HG03439 (cell line): ENCODE data around the gene MYOF.
"Not testable (repeated sequence)": the region's sequence is repeated elsewhere in the genome, so short reads cannot be mapped to it uniquely, and the experiment has no call there.

ENCODE experiments used
- ATAC-seq: cut with Tn5 transposase; IDR thresholded peaks from one replicate; pipeline ENCODE4 v1.9.1; 2021; ENCODE audit warnings: mild to moderate bottlenecking, moderate library complexity; ENCODE audit not compliant: unreplicated experiment

Gene MYOF

DNA sequence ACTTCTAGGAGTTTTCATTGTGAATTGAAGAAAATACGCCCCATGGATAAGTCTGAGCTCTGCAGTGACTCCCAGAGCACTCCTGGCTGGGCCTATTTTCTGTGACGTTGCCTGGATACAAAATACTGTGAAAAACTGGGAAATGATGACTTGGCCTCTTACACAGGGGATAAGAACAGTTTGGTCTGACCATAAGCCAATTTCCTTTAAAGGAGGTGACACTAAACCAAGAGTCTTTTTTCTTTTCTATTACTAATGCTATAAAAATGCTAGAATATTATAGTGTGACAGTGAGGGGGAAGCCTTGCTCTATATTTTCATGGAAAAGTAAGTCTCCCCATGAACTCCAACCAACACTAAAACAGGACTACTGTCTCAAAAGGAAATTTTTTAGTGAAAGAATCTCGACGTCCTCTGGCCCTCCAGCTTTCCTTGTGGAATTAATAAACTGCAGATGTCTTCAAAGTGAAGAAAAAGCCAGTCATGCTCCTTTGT lies 45.5 kb downstream of the MYOF start:
- no peak for ATAC-seq

- ATAC-seq, result no peak
These were observed 46.3 kb downstream of the MYOF start for GRCh38 chr10:93435621-93436397.

GRCh38 chr10:93434991-93435491 lies 47.1 kb downstream of the MYOF start:
- ATAC-seq, result no peak

DNA sequence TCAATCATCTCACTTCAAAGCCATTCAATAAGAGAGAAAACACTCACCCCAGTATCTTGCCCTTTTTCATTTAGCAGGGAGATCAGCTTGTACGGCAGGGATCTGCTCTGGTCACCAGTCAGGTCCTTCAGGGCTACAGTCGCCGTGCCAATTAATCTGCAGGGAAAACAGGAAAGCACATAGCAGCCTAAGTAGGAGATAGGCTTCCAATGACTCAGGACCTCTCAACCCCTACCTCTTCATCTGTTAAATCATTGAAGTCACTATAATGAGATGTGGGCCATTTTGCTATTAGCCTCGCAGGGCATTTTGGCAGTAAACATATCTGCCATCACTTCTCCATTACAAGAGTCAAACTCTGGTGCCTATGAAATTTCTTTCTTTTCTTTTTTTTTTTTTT lies 50.8 kb downstream of the MYOF start:
- ATAC-seq, result no peak

DNA sequence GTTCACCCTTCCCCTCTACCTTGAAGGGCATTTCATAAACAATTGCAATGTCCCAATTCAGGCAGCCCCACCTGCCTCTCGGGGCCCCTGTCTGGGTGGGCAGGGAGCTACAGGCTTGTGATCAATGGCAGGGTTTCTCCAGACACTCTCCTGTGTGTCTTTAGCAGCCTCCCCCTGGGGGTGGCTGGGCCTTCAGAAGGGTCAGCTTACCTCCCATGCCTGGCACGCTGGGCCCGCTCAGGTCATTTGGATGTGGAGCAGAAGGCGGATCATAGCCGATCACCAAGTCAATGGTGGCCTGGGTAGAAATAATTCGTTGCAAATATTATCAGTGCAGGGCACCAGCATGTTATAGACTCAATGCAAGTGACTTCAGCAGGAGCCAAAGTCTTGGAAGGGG lies 56.3 kb downstream of the MYOF start:
- ATAC-seq, result no peak

DNA sequence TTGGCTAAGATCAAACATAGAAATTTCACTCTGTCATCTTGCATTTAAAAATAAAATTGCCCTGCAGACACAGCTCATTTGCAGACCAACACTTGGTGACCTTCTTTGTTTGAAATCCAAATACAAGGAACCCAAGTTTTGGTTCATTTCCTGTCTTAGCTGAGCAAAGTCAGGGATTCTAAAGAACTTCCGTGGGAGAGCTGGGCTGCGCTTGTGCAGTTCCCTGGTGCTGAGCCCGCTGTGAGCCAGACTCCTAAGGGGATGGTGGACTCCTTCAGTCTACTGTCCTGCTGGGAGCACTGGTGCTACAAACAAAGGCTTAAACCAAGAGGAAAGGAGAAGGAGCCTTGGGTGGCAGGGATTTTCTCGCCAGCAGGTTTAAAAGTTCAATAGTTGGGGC lies 60.0 kb downstream of the MYOF start:
- ATAC-seq, result no peak

DNA sequence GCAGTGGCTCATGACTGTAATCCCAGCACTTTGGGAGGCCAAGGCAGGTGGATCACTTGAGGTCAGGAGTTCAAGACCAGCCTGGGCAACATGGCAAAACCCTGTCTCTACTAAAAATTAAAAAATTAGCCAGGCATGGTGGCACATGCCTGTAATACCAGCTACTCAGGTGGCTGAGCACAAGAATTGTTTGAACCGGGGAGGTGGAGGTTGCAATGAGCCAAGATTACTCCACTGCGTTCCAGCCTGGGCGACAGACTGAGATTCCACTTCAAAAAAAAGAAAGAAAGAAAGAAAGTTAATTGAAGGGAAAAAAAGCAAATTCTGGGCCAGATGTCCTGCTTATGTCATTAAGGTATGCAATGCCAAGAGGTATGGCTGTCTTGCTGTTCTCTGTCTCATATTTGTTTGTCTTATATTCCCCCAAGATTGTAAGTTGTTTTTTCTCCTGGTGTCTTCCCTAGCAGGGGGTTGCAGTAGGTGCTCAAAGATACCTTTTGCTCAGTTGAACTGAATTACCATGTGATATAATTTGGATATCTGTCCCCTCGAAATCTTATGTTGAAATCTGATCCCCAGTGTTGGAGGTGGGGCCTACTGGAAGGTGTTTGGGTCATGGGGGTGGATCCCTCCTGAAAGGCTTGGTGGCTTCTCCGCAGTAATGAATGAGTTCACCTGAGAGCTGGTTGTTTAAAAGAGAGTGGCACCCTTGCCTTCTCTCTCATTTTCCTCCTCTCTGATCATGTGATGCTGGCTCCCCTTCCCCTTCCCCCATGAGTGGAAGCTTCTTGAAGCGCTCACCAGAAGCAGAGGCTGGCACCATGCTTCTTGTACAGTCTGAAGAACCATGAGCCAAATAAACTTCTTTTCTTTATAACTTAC lies 60.9 kb downstream of the MYOF start:
- no peak for ATAC-seq

GRCh38 chr10:93420091-93420490 lies 62.0 kb downstream of the MYOF start:
- no peak for ATAC-seq

- ATAC-seq, result not testable (repeated sequence)
These were observed 63.1 kb downstream of the MYOF start for GRCh38 chr10:93419016-93419415.

DNA sequence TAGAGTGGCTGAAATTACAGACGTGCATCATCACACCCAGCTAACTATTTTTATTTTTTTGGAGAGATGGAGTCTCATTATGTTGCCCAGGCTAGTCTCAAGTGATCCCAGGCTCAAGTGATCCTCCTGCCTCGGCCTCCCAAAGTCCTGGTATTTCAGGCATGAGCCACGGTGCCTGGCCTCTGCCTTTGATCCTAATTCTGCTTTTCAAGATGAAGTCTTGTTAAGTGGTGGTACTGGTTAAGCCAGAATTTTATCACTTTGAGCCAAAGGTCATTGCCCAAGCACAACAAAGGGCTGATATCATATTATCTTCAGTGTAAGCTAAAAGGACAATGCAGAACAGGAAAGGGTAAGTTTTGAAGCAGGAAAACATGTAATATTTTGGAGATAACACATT lies 64.2 kb downstream of the MYOF start:
- no peak for ATAC-seq

- no peak for ATAC-seq
These were observed 64.9 kb downstream of the MYOF start for GRCh38 chr10:93417266-93417665.

- ATAC-seq, result no peak
These were observed 65.3 kb downstream of the MYOF start for GRCh38 chr10:93416824-93417223.

DNA sequence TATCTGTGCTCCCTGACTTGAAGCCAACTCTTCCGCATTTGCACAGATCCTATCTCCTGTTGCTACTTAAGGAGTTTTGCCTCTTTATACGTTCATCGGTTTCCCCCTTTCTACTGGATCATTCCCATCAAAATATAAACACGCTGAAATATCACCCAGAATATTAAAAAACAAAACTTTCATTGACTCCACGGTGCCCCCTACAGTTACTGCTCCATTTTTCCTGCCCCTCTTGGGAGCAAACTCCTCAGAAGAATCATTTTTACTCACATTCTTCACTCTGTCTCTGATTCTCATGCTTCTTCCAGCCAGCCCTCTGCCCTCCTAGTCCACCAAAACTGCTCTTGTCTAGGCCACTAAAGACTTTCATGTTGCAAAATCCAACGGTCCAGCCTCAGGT lies 66.4 kb downstream of the MYOF start:
- no peak for ATAC-seq

DNA sequence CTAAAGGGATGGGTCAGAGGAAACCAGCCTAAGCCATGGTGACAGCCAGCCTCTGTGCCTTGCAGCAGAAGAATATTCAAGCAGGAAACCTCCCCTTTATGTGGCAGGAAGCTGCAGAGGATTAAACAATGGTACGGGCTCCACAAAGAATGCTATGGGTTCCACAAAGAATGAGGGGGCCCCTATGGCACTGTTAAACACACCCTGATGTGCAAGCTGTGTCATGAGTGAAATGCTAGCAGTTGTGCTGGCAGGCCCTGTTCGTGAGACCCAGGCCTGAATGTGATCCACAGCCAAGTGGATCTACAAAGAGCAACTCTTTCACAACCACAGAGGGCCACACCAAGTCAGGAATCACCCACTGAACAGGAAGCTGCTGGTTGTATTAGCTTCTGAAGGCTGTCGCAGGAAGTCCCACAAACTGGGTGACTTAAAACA lies 68.9 kb downstream of the MYOF start:
- ATAC-seq, result no peak

GRCh38 chr10:93412801-93413200 lies 69.3 kb downstream of the MYOF start:
- ATAC-seq, result no peak

DNA sequence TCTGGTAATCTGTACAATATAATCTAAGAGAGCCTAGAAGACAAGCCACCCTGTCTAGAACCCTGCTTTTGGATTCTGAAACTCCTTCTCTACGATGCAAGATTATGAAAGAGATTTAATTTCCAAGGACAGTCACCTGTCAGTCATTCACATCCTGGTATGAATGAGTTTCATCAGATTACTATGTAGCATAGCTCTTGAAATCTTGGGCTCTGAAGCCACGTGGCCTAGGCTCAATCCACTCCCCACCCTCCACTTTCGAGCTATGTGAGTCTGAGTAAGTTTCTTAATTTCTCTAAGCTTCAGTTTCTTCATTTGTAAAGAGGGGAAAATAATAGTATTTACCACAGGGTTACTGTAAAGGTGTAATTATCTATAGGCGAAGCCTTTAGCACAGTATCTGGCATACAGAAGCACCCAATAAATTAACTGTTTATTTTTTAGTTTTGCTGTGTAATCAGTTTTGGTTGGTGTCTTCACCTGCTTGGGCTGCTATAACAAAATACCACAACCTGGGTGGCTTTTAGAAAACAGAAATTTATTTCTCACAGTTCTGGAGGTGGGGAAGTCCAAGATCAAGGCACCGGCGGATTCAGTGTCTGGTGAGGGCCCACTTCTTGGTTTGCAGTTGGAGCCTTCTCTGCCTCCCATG lies 71.3 kb downstream of the MYOF start:
- ATAC-seq, result no peak

GRCh38 chr10:93408783-93409182 lies 73.4 kb downstream of the MYOF start:
- ATAC-seq, result no peak

DNA sequence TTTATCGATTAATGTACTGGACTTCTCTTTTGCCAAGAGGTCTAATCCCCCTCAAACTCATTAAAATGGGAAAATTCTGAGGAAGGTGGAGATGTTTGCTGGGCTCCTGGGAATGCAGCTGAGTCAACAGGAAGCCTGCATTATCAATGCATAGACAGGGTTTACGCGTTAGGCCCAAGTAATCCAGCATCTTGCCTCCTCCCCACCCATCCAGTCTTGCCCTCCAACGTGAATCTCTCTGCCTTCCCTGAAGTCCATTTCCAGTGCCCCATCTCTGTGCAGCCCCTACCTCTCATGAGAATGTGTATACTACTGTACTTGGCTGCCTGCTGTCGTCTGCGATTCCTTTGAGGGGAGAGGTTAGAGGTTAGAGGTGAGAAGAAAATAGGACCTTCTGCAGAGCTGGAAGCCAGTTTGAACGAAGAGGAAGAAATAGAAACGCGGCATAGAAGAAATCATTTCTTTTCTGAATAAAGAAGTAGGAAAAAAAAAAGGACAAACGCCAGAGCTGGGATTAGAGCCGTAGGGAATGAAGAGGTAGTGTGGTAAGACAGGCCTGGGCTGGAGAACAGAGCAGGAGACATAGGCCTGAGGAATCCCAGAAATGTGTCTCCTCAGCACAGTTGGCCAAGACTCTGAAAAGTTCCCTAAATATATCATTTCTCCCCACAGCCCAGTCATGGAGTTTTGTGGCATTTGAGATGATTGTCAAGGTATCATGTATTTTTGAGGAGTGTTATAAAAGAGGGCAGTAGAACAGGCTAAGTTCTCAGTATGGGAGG lies 75.6 kb downstream of the MYOF start:
- no peak for ATAC-seq

- no peak for ATAC-seq
These were observed 78.1 kb downstream of the MYOF start for GRCh38 chr10:93404048-93404354.

- no peak for ATAC-seq
These were observed 78.7 kb downstream of the MYOF start for GRCh38 chr10:93403152-93404047.
